ENCODE measurements around the gene MRPL48. TPM values are rescaled to one million over a fixed set of nuclear protein-coding genes. Genes with fewer than 3 reads are reported as not detected.

The MRPL48 gene
- total and polyA plus RNA-seq, 10 of the 15 experiments (the other 5 are each of a cell fraction or from before 2014, with no cell fraction given): 46.7 to 159 (median 83.4) TPM

- TF ChIP-seq E2F8 (IDR thresholded peaks at IDR 0.05; ENCODE audit: low read depth, partially characterized antibody): no peak
- no peak for TF ChIP-seq BCLAF1 (IDR thresholded peaks at IDR 0.05)
- peak; percentile 62; the same call in 1 of the 2 replicates for TF ChIP-seq RB1 (IDR thresholded peaks at IDR 0.05; ENCODE audit: borderline replicate concordance)
- TF ChIP-seq LARP7 (IDR thresholded peaks at IDR 0.05): peak; percentile 92
- TF ChIP-seq CTCF (IDR thresholded peaks at IDR 0.05 in 2 of 3, conservative IDR thresholded peaks at IDR 0.05 in 1 of 3; ENCODE audit: control insufficient read depth in 2 of 3, extremely low read depth in 1 of 3, insufficient read depth in 1 of 3, low read depth in 3 of 3, low read length in 3 of 3): peak; percentile 6 to 31 (median 28); a peak in 3 of 6 replicates
- no peak for TF ChIP-seq PAX5 (IDR thresholded peaks at IDR 0.05; ENCODE audit: borderline replicate concordance, low read depth, low read length)
- TF ChIP-seq IKZF2 (IDR thresholded peaks at IDR 0.05): peak in 1 of 2 experiments; percentile 12; a peak in 2 of 4 replicates
- TF ChIP-seq POLR2AphosphoS2 (IDR thresholded peaks at IDR 0.05; ENCODE audit: low read depth, low read length): 0 out of 2 replicates have a peak, but pooled peaks have one; percentile 52
- TF ChIP-seq NKRF (conservative IDR thresholded peaks at IDR 0.05): peak; percentile 82
- peak; percentile 83 for TF ChIP-seq SP1 (IDR thresholded peaks at IDR 0.05; ENCODE audit: low read depth, low read length)
- 0 out of 3 replicates have a peak, but pooled peaks have one; percentile 32 for TF ChIP-seq POU2F2 (IDR thresholded peaks at IDR 0.05; ENCODE audit: borderline replicate concordance, low read depth, low read length)
- TF ChIP-seq SPI1 (IDR thresholded peaks at IDR 0.05; ENCODE audit: borderline replicate concordance, insufficient read depth, low read depth, low read length): no peak
- no peak for TF ChIP-seq ZNF384 (IDR thresholded peaks at IDR 0.05; ENCODE audit: borderline replicate concordance, low read depth, low read length)
- TF ChIP-seq ASH2L (IDR thresholded peaks at IDR 0.05; ENCODE audit: borderline replicate concordance, low read depth): 0 out of 2 replicates have a peak, but pooled peaks have one; percentile 61
- peak; percentile 87 for TF ChIP-seq POLR2A (IDR thresholded peaks at IDR 0.05; ENCODE audit: low read depth, low read length)
- TF ChIP-seq NFYA (IDR thresholded peaks at IDR 0.05; ENCODE audit: borderline replicate concordance, low read depth, low read length): no peak
- peak; percentile 68 for TF ChIP-seq DPF2 (IDR thresholded peaks at IDR 0.05)
- TF ChIP-seq STAT1 (conservative IDR thresholded peaks at IDR 0.05): 0 out of 2 replicates have a peak, but pooled peaks have one; percentile 65
- TF ChIP-seq IKZF1 (conservative IDR thresholded peaks at IDR 0.05): peak; percentile 89
These were observed 26.8 kb upstream of the MRPL48 start, which contains the start of gene RAB6A (continued) for GRCh38 chr11:73760679-73761402.
